IPS DF 4.7 (cell line): ENCODE results near the gene CELF2.

Source experiments
- DNase-seq: peaks from one replicate; pipeline ENCODE4 v3.0.0-alpha.2; 2013; ENCODE audit warnings: low spot score; ENCODE audit errors: extremely low read depth

CELF2 gene

DNA sequence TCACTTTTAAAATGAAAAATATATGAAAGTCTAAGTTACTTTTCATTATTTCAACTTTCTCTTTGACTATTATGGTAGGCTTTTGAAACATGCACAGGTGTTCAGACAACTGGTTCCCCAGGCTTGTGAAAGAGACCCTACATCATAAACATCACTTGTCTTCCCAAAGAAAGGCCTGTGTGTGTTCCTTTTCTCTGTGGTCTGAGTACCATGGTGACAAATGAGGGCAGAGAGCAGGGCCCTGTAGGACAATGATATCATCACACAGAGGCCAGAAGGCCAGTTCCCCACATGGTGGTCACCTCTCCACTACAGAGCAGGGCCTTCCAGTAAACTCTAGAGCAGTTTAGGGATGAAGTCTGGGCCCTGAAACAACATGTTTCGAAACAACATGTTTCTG lies 305.0 kb downstream of the CELF2 start:
- DNase-seq: no peak

GRCh38 chr10:11324761-11325321 lies 307.2 kb downstream of the CELF2 start:
- no peak for DNase-seq

GRCh38 chr10:11325817-11326216 lies 308.1 kb downstream of the CELF2 start:
- no peak for DNase-seq

- no peak for DNase-seq
Observed at GRCh38 chr10:11326241-11326640, 308.6 kb downstream of the CELF2 start.

- no peak for DNase-seq
Observed at GRCh38 chr10:11326913-11327616, 309.4 kb downstream of the CELF2 start.

- DNase-seq: no peak
Observed at GRCh38 chr10:11328264-11329061, 310.8 kb downstream of the CELF2 start.

DNA sequence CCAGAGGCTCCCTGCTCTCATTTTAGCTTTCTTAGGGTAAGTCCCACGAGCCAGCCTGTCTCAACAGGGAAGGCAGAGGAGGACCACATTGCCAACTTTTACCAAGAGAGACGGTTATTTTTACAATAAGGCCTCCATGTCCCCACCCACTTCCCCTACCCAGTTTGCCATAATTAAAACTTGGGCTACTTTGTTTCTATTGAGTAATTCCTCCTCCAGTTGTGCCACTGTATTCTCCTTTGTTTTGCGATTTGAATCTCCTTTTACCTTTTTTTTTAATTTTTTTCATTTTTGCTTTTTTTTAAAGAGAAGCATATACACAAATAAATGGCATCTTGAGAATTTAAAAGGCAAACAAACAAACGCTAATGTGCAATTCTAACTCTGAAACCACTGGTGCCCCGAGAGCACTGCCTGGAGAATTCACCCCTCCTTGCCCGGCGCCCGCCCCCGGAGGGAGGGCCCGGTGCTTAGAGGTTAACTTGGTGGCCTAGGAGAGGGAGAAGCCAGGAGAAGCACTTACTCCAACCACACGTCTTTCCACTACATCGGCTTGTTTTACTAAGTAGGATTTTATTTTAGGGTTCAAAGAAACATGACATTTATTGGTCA lies 311.5 kb downstream of the CELF2 start:
- DNase-seq: no peak

DNA sequence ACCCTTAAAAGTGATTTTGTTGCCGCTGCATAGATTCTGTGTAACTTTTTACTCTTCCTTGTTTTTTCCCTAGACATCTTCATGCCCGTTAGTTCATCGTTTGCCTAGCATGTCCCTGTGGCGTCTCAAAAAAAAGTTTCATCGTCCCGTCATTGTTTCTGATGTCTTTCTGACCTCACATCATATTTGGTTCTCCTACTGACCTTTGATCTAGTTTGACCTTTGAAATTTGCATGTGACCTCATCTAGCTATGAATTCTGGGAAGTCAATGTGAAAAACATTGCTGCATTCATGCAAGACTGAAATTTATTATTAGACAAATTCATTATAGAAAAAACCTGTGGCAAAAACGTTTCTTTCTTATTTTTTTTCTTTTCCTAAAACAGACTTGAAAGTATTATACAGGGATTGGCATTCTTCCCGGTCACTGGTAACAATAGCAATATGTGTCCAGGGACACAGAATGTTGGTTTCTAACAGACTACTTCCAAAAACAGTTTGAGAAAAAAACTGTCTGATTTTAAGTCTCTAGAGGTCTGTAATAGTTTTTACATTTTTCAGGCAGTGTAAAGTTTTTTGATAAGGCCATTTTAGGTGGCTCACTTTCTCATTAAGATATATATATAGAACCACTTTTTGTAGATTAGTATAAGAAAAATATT lies 312.8 kb downstream of the CELF2 start:
- DNase-seq: no peak

GRCh38 chr10:11331046-11331577 lies 313.4 kb downstream of the CELF2 start:
- no peak for DNase-seq

DNA sequence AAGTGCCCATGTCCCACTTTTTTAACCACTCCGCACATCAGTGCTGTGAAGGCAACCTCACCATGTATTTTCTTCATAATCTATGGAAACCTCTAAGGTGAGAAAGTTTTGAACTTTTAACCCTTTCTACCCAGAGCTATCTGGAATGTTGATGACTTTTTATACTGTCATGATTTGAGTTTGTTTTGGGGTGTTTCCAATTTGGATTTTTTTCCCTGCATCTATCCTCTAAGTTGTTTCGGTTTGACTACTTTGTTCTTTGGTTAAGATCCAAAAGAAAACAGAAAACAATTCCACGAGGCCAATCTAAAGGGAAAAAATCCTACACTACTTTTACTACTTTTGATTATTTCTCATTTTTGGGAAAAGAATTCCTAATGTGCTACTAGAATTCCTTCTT lies 314.1 kb downstream of the CELF2 start:
- no peak for DNase-seq

DNA sequence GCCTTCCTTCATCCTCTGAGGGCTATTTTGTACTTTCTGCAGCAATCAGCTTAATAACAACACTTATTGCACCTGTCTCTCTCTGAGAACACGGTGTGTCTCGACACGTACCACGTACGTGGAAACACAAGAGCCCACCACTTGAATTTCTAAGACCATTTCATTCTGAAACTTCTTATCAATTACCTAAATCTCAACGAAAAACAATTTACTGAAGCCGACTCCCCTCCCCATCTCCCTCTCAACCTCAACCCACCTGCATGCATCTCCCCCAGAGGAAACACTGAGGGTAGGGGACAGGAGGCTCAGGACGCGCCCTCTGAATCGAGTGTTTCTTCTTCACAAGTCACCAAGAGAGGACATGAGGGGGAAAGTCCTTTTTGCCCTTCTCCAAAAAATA lies 315.2 kb downstream of the CELF2 start:
- no peak for DNase-seq

DNA sequence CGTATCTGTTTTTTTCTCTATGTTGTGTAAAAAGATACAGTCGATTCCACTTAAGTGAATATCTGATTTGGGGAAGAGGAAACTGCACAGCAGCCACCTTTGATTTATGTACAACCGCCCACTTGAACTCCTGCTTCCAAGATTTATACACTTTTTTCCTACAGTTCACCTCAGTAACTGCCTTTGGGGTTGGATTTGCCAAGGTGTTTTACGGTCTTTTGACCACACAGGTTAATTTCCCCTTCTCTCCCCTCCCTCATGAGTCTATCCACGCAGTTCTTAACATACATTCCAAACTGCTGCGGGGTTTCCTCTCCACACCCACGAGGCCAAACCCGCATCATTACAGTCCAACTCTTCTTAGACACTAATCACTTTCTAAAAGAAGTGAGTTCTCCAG lies 316.8 kb downstream of the CELF2 start:
- no peak for DNase-seq

DNA sequence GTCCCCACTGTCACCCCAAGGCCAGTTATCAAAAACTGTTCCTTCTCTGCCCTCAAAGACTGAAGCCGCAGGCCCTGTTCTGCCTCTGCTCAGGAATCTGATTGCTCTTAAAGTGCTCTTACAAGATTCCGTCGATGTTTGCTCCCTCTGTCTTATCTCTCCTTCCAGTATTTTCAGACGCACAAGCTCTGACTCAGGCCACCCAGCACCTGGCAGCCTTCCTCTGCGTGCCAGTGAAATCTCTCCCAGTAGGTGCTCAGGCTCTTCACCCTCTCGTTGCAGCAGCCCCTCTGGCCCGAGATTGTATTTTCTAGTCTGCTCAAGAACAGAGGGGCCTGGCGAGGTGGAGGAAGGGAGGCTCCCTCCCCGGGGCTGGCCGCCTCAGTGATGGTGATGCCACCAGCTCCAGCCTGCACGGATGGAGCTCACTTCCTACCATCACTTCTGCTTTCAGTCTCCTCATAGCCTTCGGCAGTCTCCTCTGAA lies 317.5 kb downstream of the CELF2 start:
- DNase-seq: no peak

GRCh38 chr10:11335881-11336430 lies 318.3 kb downstream of the CELF2 start:
- no peak for DNase-seq

GRCh38 chr10:11336722-11337162 lies 319.1 kb downstream of the CELF2 start:
- DNase-seq: no peak

DNA sequence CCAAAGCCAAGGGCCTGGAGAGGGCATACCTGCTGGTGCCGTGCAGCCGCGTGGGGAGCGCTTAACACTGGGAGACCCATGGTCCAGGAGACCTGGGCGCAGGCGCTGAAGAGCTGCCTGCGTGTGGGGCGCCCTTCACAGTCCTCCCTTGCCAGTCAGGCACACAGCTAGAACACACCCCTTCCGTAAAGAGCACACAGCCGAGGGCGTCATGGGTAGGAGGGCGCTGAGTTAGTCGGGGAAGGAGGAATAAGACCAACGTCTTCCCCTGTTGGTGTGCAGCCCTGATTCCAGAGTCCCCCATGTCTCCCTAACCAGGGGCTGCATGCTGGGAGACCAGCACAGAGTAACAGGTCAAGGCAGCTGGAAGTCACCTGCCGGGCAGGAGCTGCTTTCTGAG lies 319.8 kb downstream of the CELF2 start:
- DNase-seq: no peak

- no peak for DNase-seq
Observed at GRCh38 chr10:11338160-11338844, 320.6 kb downstream of the CELF2 start.

DNA sequence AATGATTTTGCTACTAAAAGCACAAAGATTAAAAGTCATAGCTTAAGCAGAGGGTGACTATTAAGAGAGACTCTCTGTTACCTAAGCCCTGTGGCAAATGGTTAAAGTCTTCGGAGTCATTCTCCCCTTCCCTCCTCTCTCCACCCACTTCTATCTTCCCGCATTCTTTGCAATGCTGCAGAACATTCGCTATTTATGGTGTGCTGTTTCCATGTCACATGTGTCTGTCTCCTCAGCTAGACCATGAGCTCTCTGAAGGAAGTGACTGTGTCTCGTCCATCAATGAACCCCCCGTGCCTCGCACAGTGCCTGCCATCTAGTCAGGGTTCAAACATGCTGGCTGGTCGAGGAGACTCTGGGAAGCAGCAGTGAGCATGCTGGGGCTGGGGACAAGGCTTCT lies 321.3 kb downstream of the CELF2 start:
- no peak for DNase-seq

DNA sequence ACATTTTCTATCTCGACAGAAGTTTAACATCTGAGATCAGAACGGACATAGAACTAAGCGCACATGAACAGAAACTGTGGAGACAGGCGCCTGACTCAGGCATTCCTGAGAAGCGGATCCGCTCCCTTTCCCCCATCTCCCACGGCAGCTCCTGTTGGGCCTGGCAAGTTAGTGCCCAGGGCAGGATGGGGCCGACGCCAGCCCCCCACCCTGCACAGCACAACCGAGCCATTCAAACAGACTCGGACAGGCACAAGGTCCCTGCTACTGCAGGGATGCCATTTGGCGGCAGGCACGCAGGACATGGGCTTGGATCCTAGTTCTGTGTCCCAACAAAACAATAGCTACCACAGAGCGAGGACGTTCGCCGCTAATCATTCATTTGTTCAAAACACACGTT lies 322.0 kb downstream of the CELF2 start:
- no peak for DNase-seq

GRCh38 chr10:11341283-11341960 lies 323.8 kb downstream of the CELF2 start:
- DNase-seq: no peak
